GM19240 (cell line): ENCODE results near the gene GTF2H4.
"Not testable (repeated sequence)": the region's sequence is repeated elsewhere in the genome, so short reads cannot be mapped to it uniquely, and the experiment has no call there.

ENCODE experiments used
- DNase-seq: peaks from one replicate; pipeline ENCODE4 v3.0.0; 2011; ENCODE audit warnings: low spot score; ENCODE audit not compliant: insufficient read length

The GTF2H4 gene

DNA sequence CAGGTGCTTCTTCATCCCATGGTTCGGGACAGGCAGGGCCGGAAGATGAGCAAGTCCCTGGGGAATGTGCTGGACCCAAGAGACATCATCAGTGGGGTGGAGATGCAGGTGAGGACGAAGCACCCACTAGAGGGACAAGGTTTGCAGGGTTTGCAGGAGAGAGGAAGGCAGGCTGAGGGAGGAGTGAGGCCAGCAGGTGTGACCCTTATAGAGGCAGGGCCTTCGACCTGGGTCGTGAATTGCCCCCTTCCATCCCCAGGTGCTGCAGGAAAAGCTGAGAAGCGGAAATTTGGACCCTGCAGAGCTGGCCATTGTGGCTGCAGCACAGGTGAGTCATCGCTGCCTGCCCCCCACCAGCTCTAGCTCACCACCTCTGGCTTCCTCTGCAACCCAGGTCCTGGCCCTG lies 14.4 kb downstream of the GTF2H4 start:
- DNase-seq = no peak

DNA sequence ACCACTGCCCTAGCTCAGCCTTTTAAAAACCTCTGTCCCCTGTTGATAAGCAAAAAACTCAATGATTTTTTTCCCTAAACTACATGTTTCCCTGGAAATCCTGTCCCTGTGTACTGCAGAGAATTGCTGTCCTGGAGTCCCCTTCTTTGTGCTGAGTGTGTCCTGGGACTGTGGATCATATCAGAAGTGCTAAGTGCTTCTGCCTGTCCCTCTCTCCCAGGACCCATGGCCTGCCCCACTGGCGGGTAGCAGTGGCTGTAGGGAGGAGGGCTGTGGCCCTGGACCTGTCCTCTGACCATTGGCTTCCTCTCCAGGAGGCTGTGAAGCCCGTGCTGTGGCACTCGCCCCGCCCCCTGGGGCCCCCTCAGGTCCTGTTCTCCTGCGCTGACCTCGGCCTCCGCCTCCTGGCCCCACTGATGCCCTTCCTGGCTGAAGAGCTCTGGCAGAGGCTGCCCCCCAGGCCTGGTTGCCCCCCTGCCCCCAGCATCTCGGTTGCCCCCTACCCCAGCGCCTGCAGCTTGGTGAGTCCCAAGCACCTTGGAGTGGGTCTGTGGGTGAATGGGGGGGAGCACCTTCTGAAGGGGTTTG lies 16.1 kb downstream of the GTF2H4 start:
- not testable (repeated sequence) for DNase-seq

DNA sequence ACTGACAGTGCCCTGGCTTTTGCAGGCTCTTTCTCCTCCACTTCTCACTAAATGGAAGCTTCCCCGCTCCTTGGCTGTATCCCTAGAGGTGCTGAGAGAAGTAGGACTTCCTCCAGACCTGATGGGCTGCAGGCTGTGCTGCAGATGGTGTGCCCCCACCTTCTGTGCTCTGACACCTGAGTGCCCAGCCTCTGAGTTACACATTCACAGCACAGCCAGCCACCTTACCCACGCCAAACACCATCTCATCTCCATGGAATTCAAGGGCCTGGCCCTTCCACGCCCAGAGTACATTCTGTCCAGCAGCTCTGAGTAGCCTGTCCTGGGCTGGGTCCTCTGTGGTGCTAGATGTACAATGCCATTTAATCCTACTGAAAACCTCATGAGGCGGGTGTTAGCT lies 18.6 kb downstream of the GTF2H4 start:
- no peak for DNase-seq

DNA sequence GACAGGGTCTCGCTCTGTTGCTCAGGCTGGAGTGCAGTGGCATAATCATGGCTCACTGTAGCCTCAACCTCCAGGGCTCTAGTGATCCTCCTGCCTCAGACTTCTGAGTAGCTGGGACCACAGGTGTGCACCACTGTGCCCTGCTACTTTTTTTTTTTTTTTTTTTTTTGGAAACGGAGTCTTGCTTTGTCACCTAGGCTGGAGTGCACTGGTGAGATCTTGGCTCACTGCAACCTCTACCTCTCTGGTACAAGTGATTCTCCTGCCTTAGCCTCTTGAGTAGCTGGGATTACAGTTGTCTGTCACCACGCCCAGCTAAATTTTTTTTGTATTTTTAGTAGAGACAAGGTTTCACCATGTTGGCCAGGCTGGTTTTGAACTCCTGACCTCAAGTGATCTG lies 19.1 kb downstream of the GTF2H4 start:
- DNase-seq = not testable (repeated sequence)

DNA sequence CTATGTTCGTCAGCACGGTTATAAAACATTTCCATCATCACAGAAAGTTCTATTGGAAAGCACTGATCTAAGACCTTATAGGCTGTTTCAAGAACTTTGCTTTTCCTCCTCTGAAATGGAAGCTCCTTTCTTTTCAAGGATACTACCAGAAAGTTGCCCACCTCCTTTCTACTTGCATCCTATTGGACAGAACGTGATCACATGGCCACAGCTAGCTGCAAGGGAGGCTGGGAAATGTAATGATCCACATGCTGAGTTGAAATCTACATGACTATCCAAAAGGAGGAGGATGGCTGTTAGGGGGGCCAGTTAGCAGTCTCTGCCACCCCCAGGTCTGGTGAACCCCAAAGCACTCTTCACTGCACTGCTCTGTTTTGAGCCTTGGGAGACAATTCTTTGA lies 20.7 kb downstream of the GTF2H4 start:
- no peak for DNase-seq

DNA sequence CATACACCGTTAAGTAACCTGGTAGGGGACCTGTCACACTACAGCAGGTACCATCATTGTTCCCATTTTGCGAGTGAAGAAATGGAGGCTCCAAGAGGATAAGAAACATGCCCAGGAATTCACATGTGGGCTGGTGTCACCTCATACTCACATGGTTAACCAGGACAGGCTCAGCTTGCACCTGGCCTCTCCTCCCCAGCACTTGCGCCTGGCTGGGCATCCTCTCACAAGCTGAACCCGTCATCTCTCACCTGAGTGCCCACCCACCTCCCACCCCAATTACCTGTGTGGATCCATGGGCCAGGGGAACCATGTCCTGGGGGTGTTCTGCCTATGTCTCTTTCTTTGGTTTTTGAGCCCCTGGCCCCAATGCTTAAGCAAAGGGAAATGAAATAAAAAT lies 22.5 kb downstream of the GTF2H4 start:
- DNase-seq = no peak

DNA sequence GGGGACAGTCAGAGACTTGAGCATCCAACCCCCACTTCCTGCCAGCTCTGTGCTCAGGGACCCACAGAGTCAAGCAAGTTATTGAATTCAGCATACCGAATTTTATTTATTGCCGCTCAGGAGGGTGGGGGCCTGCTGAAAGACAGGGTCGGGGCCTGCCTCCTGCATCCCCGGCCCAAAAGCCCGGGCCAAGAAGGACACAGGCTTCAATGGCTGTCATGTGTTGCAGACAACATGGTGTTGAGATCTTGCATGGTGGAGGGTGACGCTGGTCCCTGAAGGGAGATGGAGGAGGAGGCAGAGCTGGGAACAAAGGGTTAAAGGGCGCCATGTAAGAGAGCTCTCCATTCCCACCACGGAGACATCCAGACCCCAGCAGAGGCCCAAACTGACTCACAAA lies 23.3 kb downstream of the GTF2H4 start:
- no peak for DNase-seq

DNA sequence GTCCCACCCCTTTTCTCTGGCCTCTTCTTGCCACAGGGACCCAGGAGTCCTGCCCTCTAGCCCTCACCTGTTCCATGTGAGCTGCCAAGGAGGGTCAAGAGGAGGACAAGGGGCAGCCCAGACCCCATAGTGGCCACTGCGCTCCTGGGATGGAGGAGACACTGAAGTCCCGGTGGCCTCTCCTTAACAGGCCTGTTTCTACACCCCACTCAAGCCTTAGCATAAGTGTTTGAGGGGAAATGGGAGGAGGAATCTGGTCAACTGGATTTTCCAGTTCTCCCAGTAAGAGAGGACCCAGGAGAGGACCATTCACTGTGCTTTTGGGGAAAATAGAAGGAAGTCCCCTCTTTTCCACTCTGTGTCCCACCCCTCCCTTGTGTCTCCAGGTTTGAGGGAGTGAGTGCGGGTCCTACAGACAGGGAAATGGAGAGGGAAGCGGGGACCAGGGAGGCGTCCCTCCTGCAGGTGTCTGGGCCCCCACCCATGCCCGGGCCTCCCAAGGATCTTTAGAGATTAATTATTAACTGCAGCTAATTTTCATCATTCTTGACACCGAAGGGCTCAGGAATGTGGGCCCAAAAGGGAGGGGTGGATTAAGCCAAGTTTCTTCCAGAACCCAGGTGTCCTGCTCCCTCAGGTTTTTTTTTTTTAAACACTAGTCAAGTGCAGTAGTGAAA lies 24.1 kb downstream of the GTF2H4 start, which contains the start of gene SFTA2:
Gene SFTA2, minus strand, starts transcription at position 202 of the 677 bp plus-strand sequence. Its CDS starts 74 bp downstream, at position 128.
- no peak for DNase-seq

DNA sequence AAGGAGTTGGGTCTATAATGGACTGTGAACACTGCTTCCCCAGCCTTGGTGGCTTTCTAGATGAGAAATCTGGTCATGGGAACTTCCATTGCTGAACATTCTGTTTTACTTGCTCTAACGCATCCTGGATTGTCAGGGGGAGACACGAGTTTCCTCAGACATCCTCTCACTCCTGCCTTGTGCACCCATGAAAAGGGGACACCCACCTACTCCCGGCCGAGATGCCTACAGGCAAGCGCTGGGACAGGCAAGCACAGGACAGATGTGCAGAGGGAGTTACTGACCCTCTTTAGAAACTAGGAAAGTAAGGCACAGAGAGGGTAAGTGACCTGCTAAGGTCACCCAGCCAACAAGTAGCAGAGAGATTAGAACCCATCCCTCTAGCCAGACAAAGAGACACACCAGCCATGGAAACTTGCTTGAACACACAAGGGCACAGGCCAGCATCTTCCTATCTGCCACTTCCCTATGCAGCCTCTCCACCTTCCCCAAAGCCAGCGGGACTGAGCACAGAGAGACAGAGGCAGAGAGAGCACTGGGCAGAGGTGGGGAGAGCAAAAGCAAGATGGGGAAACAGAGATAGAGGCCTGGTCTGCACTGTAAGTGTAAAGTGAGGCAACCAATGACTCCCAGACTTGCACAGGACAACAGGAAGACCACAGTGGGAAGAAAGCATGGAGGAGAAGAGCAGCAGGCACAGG lies 24.8 kb downstream of the GTF2H4 start:
- no peak for DNase-seq

DNA sequence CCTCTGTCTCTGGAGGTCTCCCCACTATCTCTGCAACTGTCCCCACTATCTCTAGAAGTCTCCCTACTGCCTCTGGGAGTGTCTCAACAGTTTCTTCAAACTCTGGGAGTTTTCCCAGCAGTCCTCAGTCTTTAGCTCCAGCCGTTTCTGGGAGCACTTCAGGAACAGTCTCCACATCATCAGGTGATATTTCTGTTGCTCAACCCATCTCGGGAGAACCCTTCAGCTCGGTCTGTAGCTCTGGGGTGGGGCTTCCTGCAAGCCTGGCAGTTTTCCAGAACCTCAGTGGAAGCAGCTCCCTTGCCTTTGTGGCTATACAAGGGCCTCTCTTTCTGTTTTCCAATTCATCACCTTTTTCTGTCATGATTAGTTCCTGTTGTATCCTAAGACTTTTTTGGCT lies 27.0 kb downstream of the GTF2H4 start:
- DNase-seq = no peak

DNA sequence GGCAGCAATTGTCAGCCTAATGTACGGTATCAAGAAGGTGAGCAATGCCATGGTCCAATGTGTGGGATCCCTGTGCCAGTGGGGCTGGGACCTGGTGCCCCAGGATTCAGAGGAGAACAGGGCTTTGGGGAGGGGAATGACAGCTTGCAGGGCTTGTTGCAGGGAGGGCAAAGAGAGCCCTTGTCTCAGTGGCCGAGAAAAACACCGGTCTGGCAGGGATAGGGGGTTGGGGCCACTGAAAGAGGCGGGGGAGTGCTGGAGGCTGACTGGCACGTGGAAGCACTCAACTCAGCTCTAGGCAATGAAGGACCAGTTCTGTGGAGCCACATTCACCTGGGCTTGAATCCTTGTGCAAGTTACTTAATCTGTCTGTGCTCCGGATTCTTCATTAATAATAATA lies 29.3 kb downstream of the GTF2H4 start:
- no peak for DNase-seq

DNA sequence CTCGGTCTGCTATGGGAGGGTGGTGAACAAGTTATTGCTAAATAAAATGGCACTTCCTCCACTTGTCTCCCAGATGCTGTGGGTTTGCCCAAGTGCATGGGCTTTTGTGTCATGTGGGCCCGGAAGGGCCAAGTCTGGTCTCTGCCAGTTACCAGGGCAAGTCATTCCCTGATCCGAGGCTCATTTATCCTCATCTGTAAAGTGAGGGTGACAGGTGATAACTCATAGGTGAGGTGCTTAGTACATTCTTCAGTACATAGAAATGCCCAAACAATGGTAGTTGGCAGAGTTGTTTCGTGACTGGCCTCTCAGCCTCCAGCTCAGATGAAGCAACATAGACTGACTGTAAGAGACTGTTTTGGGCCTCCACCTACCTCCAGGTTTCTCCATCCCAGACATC lies 30.7 kb downstream of the GTF2H4 start:
- no peak for DNase-seq

DNA sequence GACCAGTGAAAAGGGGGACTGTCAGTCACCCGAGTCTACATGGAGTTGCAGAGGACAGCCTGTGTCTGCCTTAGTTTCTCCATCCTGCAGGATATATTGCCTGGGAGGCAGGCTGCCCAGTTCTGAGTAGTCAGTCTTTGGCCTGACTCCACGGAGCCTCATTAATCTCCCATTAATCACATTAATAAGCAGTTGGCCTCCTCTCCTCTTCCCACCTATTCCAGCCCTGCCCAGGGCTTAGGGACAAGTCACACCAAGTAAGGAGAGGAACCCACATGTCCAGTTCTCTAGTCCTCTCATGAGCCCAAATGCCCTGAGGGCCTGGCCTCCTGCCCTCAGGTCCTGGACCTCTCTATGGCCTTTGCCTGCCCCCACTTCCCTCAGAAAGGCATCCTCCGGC lies 31.5 kb downstream of the GTF2H4 start:
- DNase-seq = no peak

DNA sequence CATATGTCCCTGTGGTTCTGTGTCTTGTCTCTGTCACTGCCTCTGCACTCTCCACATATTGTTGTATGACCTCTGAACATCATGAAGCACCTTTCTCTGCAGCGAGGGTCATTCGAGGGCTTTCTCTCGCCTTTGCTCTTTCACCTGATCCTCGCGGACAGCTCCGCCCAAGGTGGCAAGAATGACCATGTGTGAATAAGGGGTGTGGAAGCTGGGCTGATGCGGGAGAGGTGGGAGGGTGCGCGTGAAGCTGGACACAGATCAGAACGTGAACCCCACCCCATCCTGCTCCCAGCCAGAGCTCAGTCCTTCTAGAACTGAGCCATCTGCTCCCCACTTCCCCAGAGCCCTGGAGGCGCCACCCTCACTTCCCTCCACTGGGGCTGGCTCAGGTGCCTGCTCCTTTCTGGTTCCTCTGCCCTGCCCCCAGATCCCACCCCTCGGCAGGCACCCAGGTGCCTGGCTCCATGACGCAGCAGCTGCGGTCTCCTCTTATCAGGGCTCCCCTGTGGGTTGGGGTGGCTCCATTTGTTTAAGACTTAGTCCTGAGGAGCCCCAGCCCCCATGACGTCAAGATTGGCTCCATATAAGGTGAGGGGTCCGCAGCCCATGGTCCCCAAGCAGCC lies 32.5 kb downstream of the GTF2H4 start, which contains the start of gene MUCL3:
Gene MUCL3, plus strand, starts transcription at position 613 of the 626 bp plus-strand sequence. CDS start 27 bp downstream, outside the sequence.
- DNase-seq = no peak

DNA sequence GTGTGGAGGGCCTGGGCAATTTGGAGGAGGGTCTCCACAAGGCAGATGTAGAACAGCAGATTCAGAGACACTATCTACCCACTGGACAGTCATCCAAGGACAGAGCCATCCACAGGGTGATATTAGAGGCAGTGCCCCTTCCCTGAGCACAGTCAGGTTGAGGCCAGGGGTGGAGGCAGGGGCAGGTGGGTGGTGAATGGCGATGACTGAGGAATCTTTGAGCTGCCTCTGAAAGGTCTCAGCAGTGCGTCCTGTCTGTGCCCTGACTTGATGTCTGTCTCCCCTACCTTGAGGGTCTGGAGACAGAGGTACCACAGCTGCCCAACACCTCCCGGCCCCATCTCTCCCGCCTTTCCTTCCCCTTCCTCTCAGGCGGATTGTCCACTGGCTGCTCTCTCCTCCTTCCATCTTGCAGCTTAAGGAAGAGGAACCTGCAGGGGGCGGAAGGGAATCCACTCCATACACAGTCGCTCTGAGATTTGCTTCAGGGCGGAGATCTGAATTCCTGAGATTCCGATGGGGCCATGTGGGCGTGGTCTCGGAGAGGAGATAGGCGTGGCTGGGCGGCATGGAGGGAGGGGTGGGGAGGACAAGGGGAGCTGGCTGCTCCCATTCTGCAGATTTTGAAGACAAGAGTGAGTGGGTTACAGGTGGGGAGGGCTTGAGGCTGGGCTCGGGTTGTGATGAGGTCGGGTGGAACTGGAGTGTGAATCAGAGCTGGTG lies 34.5 kb downstream of the GTF2H4 start:
- no peak for DNase-seq

DNA sequence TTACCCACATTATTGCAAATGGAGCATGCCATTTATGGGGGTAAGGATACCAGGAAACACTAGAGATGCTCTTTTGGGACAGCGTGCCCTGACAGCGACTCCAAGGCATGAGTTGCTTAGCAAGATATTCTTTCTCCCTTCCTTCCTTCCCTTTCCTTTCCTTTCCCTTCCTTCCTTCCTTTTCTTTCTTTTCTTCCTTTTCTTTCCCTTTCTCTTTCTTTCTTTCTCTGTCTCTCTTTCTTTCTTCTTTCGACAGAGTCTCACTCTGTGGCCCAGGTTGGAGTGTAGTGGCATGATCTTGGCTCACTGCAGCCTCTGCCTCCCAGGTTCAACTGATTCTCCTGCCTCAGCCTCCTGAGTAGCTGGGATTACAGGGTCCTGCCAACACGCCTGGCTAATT lies 36.0 kb downstream of the GTF2H4 start:
- DNase-seq = no peak

DNA sequence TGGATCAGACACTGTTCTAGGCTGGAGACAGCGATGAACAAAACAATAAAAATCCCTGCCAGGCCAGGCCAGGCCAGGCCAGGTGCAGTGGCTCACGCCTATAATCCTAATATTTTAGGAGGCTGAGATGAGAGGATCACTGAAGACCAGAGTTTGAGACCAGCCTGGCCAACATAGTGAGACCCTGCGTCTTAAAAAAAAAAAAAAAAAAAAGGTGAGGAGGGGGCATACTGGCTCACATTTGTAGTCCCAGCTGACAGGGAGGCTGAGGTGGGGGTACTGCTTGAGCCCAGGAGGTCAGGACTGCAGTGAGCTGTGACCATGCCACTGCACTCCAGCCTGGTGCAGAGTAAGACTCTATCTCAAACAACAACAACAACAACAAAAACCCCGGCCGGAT lies 37.3 kb downstream of the GTF2H4 start:
- DNase-seq = no peak

DNA sequence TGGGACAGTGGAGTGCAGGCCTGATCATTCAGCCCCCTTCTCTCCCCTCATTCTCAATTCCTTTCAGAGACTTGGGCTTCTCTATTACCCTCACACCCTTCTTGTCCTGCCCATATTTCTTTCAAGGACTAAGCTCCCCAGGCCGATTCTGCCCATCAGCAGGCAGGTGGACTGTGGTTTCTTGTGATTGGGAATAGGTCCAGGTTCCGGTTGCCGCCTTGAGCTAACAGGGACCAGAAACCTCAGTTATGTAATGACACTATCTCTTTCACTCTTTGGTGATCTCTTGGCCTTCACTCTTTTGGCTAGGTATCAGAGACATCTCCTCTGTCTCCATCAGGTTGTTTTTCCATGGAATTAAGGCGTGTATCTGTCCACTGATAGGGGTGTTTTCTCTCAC lies 39.2 kb downstream of the GTF2H4 start:
- no peak for DNase-seq

DNA sequence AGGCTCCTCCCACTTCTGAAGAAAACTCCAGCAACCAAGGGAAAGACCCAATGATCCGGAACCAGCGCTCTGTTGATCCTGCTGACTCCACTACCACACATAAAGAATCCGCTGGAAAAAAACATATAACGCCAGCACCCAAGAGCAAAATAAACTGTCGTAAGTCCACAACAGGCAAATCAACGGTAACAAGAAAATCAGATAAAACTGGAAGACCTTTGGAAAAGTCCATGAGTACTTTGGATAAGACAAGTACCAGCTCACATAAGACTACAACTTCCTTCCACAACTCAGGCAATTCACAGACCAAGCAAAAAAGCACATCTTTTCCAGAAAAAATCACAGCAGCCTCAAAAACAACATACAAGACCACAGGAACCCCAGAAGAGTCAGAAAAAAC lies 40.8 kb downstream of the GTF2H4 start:
- DNase-seq = no peak

DNA sequence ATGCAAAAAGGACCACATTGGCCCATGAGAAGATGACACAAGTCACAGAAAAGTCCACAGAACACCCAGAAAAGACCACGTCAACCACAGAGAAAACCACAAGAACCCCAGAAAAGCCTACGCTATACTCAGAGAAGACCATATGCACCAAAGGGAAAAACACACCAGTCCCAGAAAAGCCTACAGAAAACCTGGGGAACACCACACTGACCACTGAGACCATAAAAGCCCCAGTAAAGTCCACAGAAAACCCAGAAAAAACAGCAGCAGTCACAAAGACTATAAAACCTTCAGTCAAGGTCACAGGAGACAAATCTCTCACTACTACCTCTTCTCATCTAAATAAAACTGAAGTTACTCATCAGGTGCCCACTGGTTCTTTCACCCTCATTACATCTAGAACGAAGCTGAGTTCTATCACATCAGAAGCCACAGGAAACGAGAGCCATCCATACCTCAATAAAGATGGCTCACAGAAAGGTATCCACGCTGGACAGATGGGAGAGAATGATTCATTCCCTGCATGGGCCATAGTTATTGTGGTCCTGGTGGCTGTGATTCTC lies 44.0 kb downstream of the GTF2H4 start:
- no peak for DNase-seq
